Natural killer cell treated with Interleukin-12 subunit alpha and Interleukin-12 subunit beta and Interleukin-15 and Interleukin-18, amount 100 ng/mL, for 72 hours (primary cell): Measurements from ENCODE around the gene NCKAP1. TPM values are rescaled to one million over a fixed set of nuclear protein-coding genes. Genes with fewer than 3 reads are reported as not detected.
"Not testable (repeated sequence)": the region's sequence is repeated elsewhere in the genome, so short reads cannot be mapped to it uniquely, and the experiment has no call there.

Experiments
- ATAC-seq, 2 donors: fragments of 150-1000 bp; cut with Tn5 transposase in 1 of 2; sonication (Bioruptor Pico), chemical (Tn5 transposase) in 1 of 2; 2 replicates each; pipeline ENCODE4 v1.10.0; 2021
- DNase-seq: peaks from one replicate; pipeline ENCODE4 v3.0.0; 2022; ENCODE audit warnings: low spot score
- H3K27ac Mint-ChIP-seq, 2 donors: 1 replicate in 1 of 2; 2 replicates in 1 of 2; pipeline ENCODE4 v1.8.0; 2022; ENCODE audit warnings: mixed read lengths in 2 of 2, mild to moderate bottlenecking in 1 of 2, moderate library complexity in 1 of 2
- H3K27me3 Mint-ChIP-seq, 2 donors: 1 replicate in 1 of 2; 2 replicates in 1 of 2; pipeline ENCODE4 v1.8.0; 2022; ENCODE audit warnings: mixed read lengths in 2 of 2
- H3K36me3 Mint-ChIP-seq: one replicate; pipeline ENCODE4 v1.8.0; 2022; ENCODE audit warnings: mixed read lengths
- H3K4me1 Mint-ChIP-seq, 2 donors: 1 replicate in 1 of 2; 2 replicates in 1 of 2; pipeline ENCODE4 v1.8.0; 2022; ENCODE audit warnings: low read depth in 2 of 2, mixed read lengths in 2 of 2, mild to moderate bottlenecking in 1 of 2
- H3K4me3 Mint-ChIP-seq: one replicate; pipeline ENCODE4 v1.8.0; 2022; ENCODE audit warnings: mixed read lengths
- H3K9me3 Mint-ChIP-seq: 2 replicates; pipeline ENCODE4 v1.8.0; 2022; ENCODE audit warnings: mixed read lengths
- total RNA-seq, 2 donors: library from RNA; stranded (reverse); gene quantifications; one replicate each; pipeline ENCODE4 v1.2.3, GENCODE V29; 2022

The NCKAP1 gene
- total RNA-seq, 2 donors from 2014 or later = 3.1 to 9.2 TPM

GRCh38 chr2:183001948-183002347 is 36.3 kb downstream of the NCKAP1 start:
- H3K27ac Mint-ChIP-seq = no peak overlapping the region
- no peak overlapping the region for H3K4me3 Mint-ChIP-seq
- no peak for ATAC-seq
- H3K9me3 Mint-ChIP-seq = no peaks in the 10 kb centered on the region
- peaks cover 12% of the 10 kb centered on the region for H3K36me3 Mint-ChIP-seq
- no peaks in the 10 kb centered on the region for H3K4me1 Mint-ChIP-seq
- no peaks in the 10 kb centered on the region for H3K27me3 Mint-ChIP-seq
- no peak for DNase-seq

GRCh38 chr2:183000846-183001245 is 37.4 kb downstream of the NCKAP1 start:
- DNase-seq = no peak
- no peaks in the 10 kb centered on the region for H3K4me1 Mint-ChIP-seq
- no peak overlapping the region for H3K27ac Mint-ChIP-seq
- ATAC-seq = no peak
- H3K9me3 Mint-ChIP-seq = no peaks in the 10 kb centered on the region
- H3K27me3 Mint-ChIP-seq = no peaks in the 10 kb centered on the region
- H3K36me3 Mint-ChIP-seq = peaks cover 12% of the 10 kb centered on the region
- H3K4me3 Mint-ChIP-seq = no peak overlapping the region

- peaks cover 12% of the 10 kb centered on the region for H3K36me3 Mint-ChIP-seq
- no peak overlapping the region for H3K27ac Mint-ChIP-seq
- no peak for ATAC-seq
- H3K4me3 Mint-ChIP-seq = no peak overlapping the region
- no peaks in the 10 kb centered on the region for H3K9me3 Mint-ChIP-seq
- DNase-seq = no peak
- H3K27me3 Mint-ChIP-seq = no peaks in the 10 kb centered on the region
- H3K4me1 Mint-ChIP-seq = no peaks in the 10 kb centered on the region
These were observed 38.8 kb downstream of the NCKAP1 start for GRCh38 chr2:182999348-183000028.

- DNase-seq (no peak), ATAC-seq (no peak)
- Mint-ChIP-seq H3K4me1 (no peaks in the 10 kb centered on the region), H3K36me3 (peaks cover 11% of the 10 kb centered on the region), H3K27ac (no peak overlapping the region), H3K9me3 (no peaks in the 10 kb centered on the region), H3K4me3 (no peak overlapping the region), H3K27me3 (no peaks in the 10 kb centered on the region)
These were observed 43.9 kb downstream of the NCKAP1 start for GRCh38 chr2:182994228-182994912.

GRCh38 chr2:182982941-182983340 is 55.3 kb downstream of the NCKAP1 start:
- Mint-ChIP-seq H3K4me1 (no peaks in the 10 kb centered on the region), H3K9me3 (no peaks in the 10 kb centered on the region), H3K27ac (no peak overlapping the region), H3K27me3 (no peaks in the 10 kb centered on the region), H3K36me3 (no peaks in the 10 kb centered on the region), H3K4me3 (no peak overlapping the region)
- no peak for ATAC-seq
- DNase-seq = no peak

GRCh38 chr2:182981475-182981874 is 56.8 kb downstream of the NCKAP1 start:
- not testable (repeated sequence) for H3K27ac Mint-ChIP-seq, H3K4me3 Mint-ChIP-seq, H3K36me3 Mint-ChIP-seq, DNase-seq, ATAC-seq, H3K27me3 Mint-ChIP-seq, H3K4me1 Mint-ChIP-seq, H3K9me3 Mint-ChIP-seq

- ATAC-seq = no peak
- no peak for DNase-seq
- H3K27ac Mint-ChIP-seq = no peak overlapping the region
- no peaks in the 10 kb centered on the region for H3K27me3 Mint-ChIP-seq
- H3K9me3 Mint-ChIP-seq = no peaks in the 10 kb centered on the region
- H3K36me3 Mint-ChIP-seq = no peaks in the 10 kb centered on the region
- H3K4me1 Mint-ChIP-seq = no peaks in the 10 kb centered on the region
- no peak overlapping the region for H3K4me3 Mint-ChIP-seq
These were observed 57.6 kb downstream of the NCKAP1 start for GRCh38 chr2:182980652-182981051.

- Mint-ChIP-seq H3K9me3 (no peaks in the 10 kb centered on the region), H3K27me3 (no peaks in the 10 kb centered on the region), H3K36me3 (no peaks in the 10 kb centered on the region), H3K27ac (no peak overlapping the region), H3K4me3 (no peak overlapping the region), H3K4me1 (no peaks in the 10 kb centered on the region)
- ATAC-seq = no peak
- DNase-seq = no peak
These were observed 58.1 kb downstream of the NCKAP1 start for GRCh38 chr2:182980115-182980514.

GRCh38 chr2:182977463-182977862 is 60.8 kb downstream of the NCKAP1 start:
- H3K9me3 Mint-ChIP-seq = no peaks in the 10 kb centered on the region
- no peak overlapping the region for H3K27ac Mint-ChIP-seq
- no peaks in the 10 kb centered on the region for H3K4me1 Mint-ChIP-seq
- H3K4me3 Mint-ChIP-seq = no peak overlapping the region
- no peaks in the 10 kb centered on the region for H3K36me3 Mint-ChIP-seq
- no peaks in the 10 kb centered on the region for H3K27me3 Mint-ChIP-seq
- no peak for DNase-seq
- no peak for ATAC-seq

GRCh38 chr2:182973441-182974352 is 64.6 kb downstream of the NCKAP1 start:
- H3K9me3 Mint-ChIP-seq = no peaks in the 10 kb centered on the region
- peaks cover 17% of the 10 kb centered on the region for H3K36me3 Mint-ChIP-seq
- H3K27ac Mint-ChIP-seq = no peak overlapping the region

GRCh38 chr2:182972548-182972942 is 65.7 kb downstream of the NCKAP1 start:
- Mint-ChIP-seq H3K27ac (no peak overlapping the region), H3K27me3 (no peaks in the 10 kb centered on the region), H3K4me3 (no peak overlapping the region), H3K36me3 (peaks cover 22% of the 10 kb centered on the region), H3K4me1 (no peaks in the 10 kb centered on the region), H3K9me3 (no peaks in the 10 kb centered on the region)
- DNase-seq = no peak
- no peak for ATAC-seq

More at GRCh38 chr2:182973441-182974352, 64.6 kb downstream of the NCKAP1 start:
- Mint-ChIP-seq H3K4me1 (no peaks in the 10 kb centered on the region), H3K4me3 (no peak overlapping the region), H3K27me3 (no peaks in the 10 kb centered on the region)
- DNase-seq (no peak), ATAC-seq (no peak)

- ATAC-seq (no peak), DNase-seq (no peak)
These were observed 66.3 kb downstream of the NCKAP1 start for GRCh38 chr2:182971820-182972547.

GRCh38 chr2:182970486-182970885 is 67.8 kb downstream of the NCKAP1 start:
- H3K4me1 Mint-ChIP-seq = no peaks in the 10 kb centered on the region

More at GRCh38 chr2:182971820-182972547, 66.3 kb downstream of the NCKAP1 start:
- Mint-ChIP-seq H3K27me3 (no peaks in the 10 kb centered on the region), H3K4me1 (no peaks in the 10 kb centered on the region), H3K4me3 (no peak overlapping the region), H3K9me3 (no peaks in the 10 kb centered on the region), H3K27ac (no peak overlapping the region), H3K36me3 (peaks cover 22% of the 10 kb centered on the region)

More at GRCh38 chr2:182970486-182970885, 67.8 kb downstream of the NCKAP1 start:
- Mint-ChIP-seq H3K27me3 (no peaks in the 10 kb centered on the region), H3K4me3 (no peak overlapping the region), H3K27ac (no peak overlapping the region), H3K36me3 (peaks cover 22% of the 10 kb centered on the region), H3K9me3 (no peaks in the 10 kb centered on the region)
- no peak for ATAC-seq
- DNase-seq = no peak
